K562 (cell line): Measurements from ENCODE around the gene PHEX.

ENCODE experiments used
- CBX5 ChIP-seq: IDR thresholded peaks from 2 replicates; pipeline ENCODE4 v1.6.1; 2014; ENCODE audit warnings: low read depth, borderline replicate concordance
- EZH2 ChIP-seq: IDR thresholded peaks from 2 replicates; pipeline ENCODE4 v1.6.1; 2012; ENCODE audit warnings: low read depth, mild to moderate bottlenecking, inconsistent platforms, low read length, borderline replicate concordance
- GABPA ChIP-seq: fragments of 200-800 bp; sonication (Bioruptor generic); conservative IDR thresholded peaks from 2 replicates; pipeline ENCODE4 v1.6.1; 2016; ENCODE audit warnings: low read depth, missing genetic modification characterization, missing compliant biosample characterization
- HDAC6 ChIP-seq: IDR thresholded peaks from 2 replicates; pipeline ENCODE4 v1.6.1; 2012; ENCODE audit warnings: low read depth, mild to moderate bottlenecking, control low read depth, inconsistent platforms, low read length, moderate library complexity
- IRF2 ChIP-seq: sonication (generic); formaldehyde crosslinking; IDR thresholded peaks from 2 replicates; pipeline ENCODE4 v1.8.1; 2022; ENCODE audit warnings: mild to moderate bottlenecking, missing genetic modification reagents
- L3MBTL2 ChIP-seq: fragments of 450-650 bp; IDR thresholded peaks from 2 replicates; pipeline ENCODE4 v1.6.1; 2016; ENCODE audit warnings: mild to moderate bottlenecking, moderate library complexity
- POLR2A ChIP-seq: fragments of 450-650 bp; conservative IDR thresholded peaks from 2 replicates; pipeline ENCODE4 v1.6.1; 2016
- VEZF1 ChIP-seq: fragments of 200-800 bp; sonication (Bioruptor generic); IDR thresholded peaks from 2 replicates; pipeline ENCODE4 v1.6.1; 2017; ENCODE audit warnings: missing genetic modification characterization, missing compliant biosample characterization
- ZNF24 ChIP-seq: fragments of 450-650 bp; IDR thresholded peaks from 2 replicates; pipeline ENCODE4 v1.6.1; 2016
- ZSCAN32 ChIP-seq: fragments of 450-650 bp; formaldehyde crosslinking; IDR thresholded peaks from 2 replicates; pipeline ENCODE4 v1.4.0; 2020; ENCODE audit warnings: mild to moderate bottlenecking, moderate library complexity
- TF ChIP-seq, protein P1 (sequence below), 3 experiments: IDR thresholded peaks in 2 of 3; conservative IDR thresholded peaks in 1 of 3; 2 replicates each; pipeline ENCODE4 v1.5.1; 2011 to 2012; ENCODE audit warnings: low read length in 3 of 3, mild to moderate bottlenecking in 3 of 3, control low read depth in 2 of 3, improper control_type of control experiment in 1 of 3, inconsistent platforms in 1 of 3, low read depth in 1 of 3, mixed read lengths in 1 of 3, moderate library complexity in 1 of 3; ENCODE audit not compliant: insufficient read depth in 2 of 3
- TF ChIP-seq, protein P2 (sequence below): fragments of 450-650 bp; IDR thresholded peaks from 2 replicates; pipeline ENCODE4 v1.7.1; 2018; ENCODE audit warnings: mild to moderate bottlenecking, low read depth; ENCODE audit not compliant: partially characterized antibody

- TF ChIP-seq EZH2, result no peak
- TF ChIP-seq, protein P1, sequence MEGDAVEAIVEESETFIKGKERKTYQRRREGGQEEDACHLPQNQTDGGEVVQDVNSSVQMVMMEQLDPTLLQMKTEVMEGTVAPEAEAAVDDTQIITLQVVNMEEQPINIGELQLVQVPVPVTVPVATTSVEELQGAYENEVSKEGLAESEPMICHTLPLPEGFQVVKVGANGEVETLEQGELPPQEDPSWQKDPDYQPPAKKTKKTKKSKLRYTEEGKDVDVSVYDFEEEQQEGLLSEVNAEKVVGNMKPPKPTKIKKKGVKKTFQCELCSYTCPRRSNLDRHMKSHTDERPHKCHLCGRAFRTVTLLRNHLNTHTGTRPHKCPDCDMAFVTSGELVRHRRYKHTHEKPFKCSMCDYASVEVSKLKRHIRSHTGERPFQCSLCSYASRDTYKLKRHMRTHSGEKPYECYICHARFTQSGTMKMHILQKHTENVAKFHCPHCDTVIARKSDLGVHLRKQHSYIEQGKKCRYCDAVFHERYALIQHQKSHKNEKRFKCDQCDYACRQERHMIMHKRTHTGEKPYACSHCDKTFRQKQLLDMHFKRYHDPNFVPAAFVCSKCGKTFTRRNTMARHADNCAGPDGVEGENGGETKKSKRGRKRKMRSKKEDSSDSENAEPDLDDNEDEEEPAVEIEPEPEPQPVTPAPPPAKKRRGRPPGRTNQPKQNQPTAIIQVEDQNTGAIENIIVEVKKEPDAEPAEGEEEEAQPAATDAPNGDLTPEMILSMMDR (IDR thresholded peaks at IDR 0.05 in 2 of 3, conservative IDR thresholded peaks at IDR 0.05 in 1 of 3; ENCODE audit: insufficient read depth in 2 of 3, low read depth in 1 of 3, low read length in 3 of 3), result no peak
- TF ChIP-seq VEZF1 (CRISPR knock-in tag), result no peak
- TF ChIP-seq ZNF24, result no peak
- TF ChIP-seq CBX5, result no peak
- TF ChIP-seq POLR2A, result no peak
- TF ChIP-seq IRF2 (CRISPR knock-in tag), result no peak
- TF ChIP-seq HDAC6, result no peak
- TF ChIP-seq ZSCAN32 (CRISPR knock-in tag), result no peak
- TF ChIP-seq L3MBTL2, result no peak
- TF ChIP-seq, protein P2, sequence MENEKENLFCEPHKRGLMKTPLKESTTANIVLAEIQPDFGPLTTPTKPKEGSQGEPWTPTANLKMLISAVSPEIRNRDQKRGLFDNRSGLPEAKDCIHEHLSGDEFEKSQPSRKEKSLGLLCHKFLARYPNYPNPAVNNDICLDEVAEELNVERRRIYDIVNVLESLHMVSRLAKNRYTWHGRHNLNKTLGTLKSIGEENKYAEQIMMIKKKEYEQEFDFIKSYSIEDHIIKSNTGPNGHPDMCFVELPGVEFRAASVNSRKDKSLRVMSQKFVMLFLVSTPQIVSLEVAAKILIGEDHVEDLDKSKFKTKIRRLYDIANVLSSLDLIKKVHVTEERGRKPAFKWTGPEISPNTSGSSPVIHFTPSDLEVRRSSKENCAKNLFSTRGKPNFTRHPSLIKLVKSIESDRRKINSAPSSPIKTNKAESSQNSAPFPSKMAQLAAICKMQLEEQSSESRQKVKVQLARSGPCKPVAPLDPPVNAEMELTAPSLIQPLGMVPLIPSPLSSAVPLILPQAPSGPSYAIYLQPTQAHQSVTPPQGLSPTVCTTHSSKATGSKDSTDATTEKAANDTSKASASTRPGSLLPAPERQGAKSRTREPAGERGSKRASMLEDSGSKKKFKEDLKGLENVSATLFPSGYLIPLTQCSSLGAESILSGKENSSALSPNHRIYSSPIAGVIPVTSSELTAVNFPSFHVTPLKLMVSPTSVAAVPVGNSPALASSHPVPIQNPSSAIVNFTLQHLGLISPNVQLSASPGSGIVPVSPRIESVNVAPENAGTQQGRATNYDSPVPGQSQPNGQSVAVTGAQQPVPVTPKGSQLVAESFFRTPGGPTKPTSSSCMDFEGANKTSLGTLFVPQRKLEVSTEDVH, result no peak
- no peak for TF ChIP-seq GABPA (tag)
Measured at GRCh38 chrX:22057667-22058066, 25.5 kb downstream of the PHEX start.
